Body of pancreas (tissue), 4 donors: Measurements from ENCODE around the gene SSR3.

ENCODE experiments used
- POLR2A ChIP-seq, 3 donors: fragments of 450-650 bp; IDR thresholded peaks; one replicate each; pipeline ENCODE4 v1.6.1; 2016; ENCODE audit warnings: antibody characterized with exemption in 3 of 3, mild to moderate bottlenecking in 2 of 3
- TF ChIP-seq, protein P1 (sequence below), 7 experiments: fragments of 450-650 bp in 4 of 7; fragments of 200-600 bp in 3 of 7; sonication (generic) in 3 of 7; IDR thresholded peaks; one replicate each; pipeline ENCODE4 v1.5.1; 2016 to 2019; ENCODE audit warnings: antibody characterized with exemption in 7 of 7

DNA sequence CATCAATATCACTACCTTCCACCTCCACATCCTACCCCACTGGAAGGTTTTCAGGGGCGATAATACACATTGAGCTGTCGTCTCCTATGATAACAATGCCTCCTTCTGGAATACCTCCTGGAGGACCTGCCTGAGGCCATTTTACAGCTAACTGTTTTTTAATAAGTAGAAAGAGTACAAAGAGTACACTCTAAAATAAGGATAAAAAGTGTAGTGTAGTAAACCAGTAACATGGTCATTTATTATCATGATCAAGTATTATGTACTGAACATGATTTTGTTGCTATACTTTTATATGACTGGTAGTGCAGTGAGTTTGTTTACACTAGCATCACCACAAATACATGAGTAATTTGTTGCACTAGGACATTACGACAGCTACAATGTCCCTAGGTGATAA, 46.6 kb upstream of the SSR3 start:
- TF ChIP-seq, protein P1, sequence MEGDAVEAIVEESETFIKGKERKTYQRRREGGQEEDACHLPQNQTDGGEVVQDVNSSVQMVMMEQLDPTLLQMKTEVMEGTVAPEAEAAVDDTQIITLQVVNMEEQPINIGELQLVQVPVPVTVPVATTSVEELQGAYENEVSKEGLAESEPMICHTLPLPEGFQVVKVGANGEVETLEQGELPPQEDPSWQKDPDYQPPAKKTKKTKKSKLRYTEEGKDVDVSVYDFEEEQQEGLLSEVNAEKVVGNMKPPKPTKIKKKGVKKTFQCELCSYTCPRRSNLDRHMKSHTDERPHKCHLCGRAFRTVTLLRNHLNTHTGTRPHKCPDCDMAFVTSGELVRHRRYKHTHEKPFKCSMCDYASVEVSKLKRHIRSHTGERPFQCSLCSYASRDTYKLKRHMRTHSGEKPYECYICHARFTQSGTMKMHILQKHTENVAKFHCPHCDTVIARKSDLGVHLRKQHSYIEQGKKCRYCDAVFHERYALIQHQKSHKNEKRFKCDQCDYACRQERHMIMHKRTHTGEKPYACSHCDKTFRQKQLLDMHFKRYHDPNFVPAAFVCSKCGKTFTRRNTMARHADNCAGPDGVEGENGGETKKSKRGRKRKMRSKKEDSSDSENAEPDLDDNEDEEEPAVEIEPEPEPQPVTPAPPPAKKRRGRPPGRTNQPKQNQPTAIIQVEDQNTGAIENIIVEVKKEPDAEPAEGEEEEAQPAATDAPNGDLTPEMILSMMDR (IDR thresholded peaks at IDR 0.05), result no peak
- TF ChIP-seq POLR2A (IDR thresholded peaks at IDR 0.05), result no peak
